ENCODE measurements around the gene WWOX. TPM values are rescaled to one million over a fixed set of nuclear protein-coding genes. Genes with fewer than 3 reads are reported as not detected.

The WWOX gene
- total and polyA plus RNA-seq, 2 of the 4 experiments (the other 2 are of a cell fraction): 2.7 to 5.4 TPM

- H2AK9ac ChIP-seq (replicated peaks; ENCODE audit: low read depth, low read length, poor library complexity): no peak overlapping the region
- no TSS peak for BruUV-seq (replicated peaks)
- H3K27me3 ChIP-seq (ENCODE audit: control insufficient read depth, insufficient read depth, low read length): no peaks in the 10 kb centered on the region
- no peak overlapping the region for H3K4me2 ChIP-seq (ENCODE audit: low read depth, low read length)
- TF ChIP-seq CTCF (conservative IDR thresholded peaks at IDR 0.05; ENCODE audit: low read depth, low read length): no peak
- TF ChIP-seq CHD1 (IDR thresholded peaks at IDR 0.05; ENCODE audit: low read depth, low read length): no peak
- no peak for TF ChIP-seq RCOR1 (IDR thresholded peaks at IDR 0.05; ENCODE audit: insufficient replicate concordance, low read length)
- TF ChIP-seq NFE2L2 (IDR thresholded peaks at IDR 0.05; ENCODE audit: low read depth, low read length): no peak
- TF ChIP-seq SMC3 (IDR thresholded peaks at IDR 0.05; ENCODE audit: low read depth, low read length): no peak
- no peak for TF ChIP-seq RAD21 (IDR thresholded peaks at IDR 0.05; ENCODE audit: low read length)
- TF ChIP-seq MAFK (IDR thresholded peaks at IDR 0.05; ENCODE audit: low read depth, low read length): no peak
- no peak overlapping the region for H3K23ac ChIP-seq (ENCODE audit: low read depth, low read length)
- 76% methylated on average over 3 of the region's 7 CpGs; no CpG with 5 or more reads in 1 of the 2 experiments for WGBS, 2 experiments (ENCODE audit: extremely low coverage in 2 of 2, insufficient read length in 1 of 2)
- H2BK15ac ChIP-seq (ENCODE audit: low read depth, low read length): no peak overlapping the region
- no peak overlapping the region for H3K4ac ChIP-seq (ENCODE audit: low read depth, low read length)
- H2AK5ac ChIP-seq (ENCODE audit: low read depth, low read length): no peak overlapping the region
- no peak overlapping the region for H3K4me3 ChIP-seq (ENCODE audit: insufficient read depth, low read depth, low read length)
- ChIA-PET CTCF (no interaction called here), POLR2A (ENCODE audit: unreplicated experiment) (no interaction called here)
- no peak overlapping the region for H2BK120ac ChIP-seq (ENCODE audit: low read depth, low read length)
- H3K9me3 ChIP-seq (ENCODE audit: control insufficient read depth, insufficient read depth, low read length): peaks cover 21% of the 10 kb centered on the region
- dilution Hi-C loops (cut with HindIII; ENCODE audit: low sequenced_read_pairs, unreplicated experiment): no loop called here
- H3K79me1 ChIP-seq (ENCODE audit: low read depth in 1 of 2, low read length in 2 of 2): no peaks in the 10 kb centered on the region
- no peak overlapping the region for H4K5ac ChIP-seq (ENCODE audit: low read depth, low read length)
- no peak overlapping the region for H2BK20ac ChIP-seq (ENCODE audit: low read depth, low read length)
- H3K9ac ChIP-seq (ENCODE audit: low read depth, low read length): no peak overlapping the region
- ATAC-seq (ENCODE audit: low read depth) (no peak), DNase-seq (no peak)
- no peaks in the 10 kb centered on the region for H3K36me3 ChIP-seq (ENCODE audit: control insufficient read depth, insufficient read depth, low read length)
- H4K91ac ChIP-seq (ENCODE audit: insufficient read depth, low read depth, low read length): no peak overlapping the region
- H3K14ac ChIP-seq (replicated peaks; ENCODE audit: low read depth, low read length): no peak overlapping the region
- H4K20me1 ChIP-seq (ENCODE audit: insufficient read depth, low read length): no peaks in the 10 kb centered on the region
- H3K18ac ChIP-seq (ENCODE audit: low read depth, low read length): no peak overlapping the region
- H4K8ac ChIP-seq (ENCODE audit: low read depth in 2 of 2, low read length in 2 of 2): no peak overlapping the region
- in situ Hi-C loops (cut with MboI; ENCODE audit: low sequenced_read_pairs): no loop called here
- H3K56ac ChIP-seq (ENCODE audit: extremely low read depth, insufficient read depth, low read length): no peak overlapping the region
- intact Hi-C loops (cut with micrococcal nuclease): no loop called here
- no peaks in the 10 kb centered on the region for H3K4me1 ChIP-seq (ENCODE audit: control insufficient read depth, insufficient read depth, low read length)
- no peaks in the 10 kb centered on the region for H3K9me1 ChIP-seq (ENCODE audit: insufficient read depth, low read length)
- no peak overlapping the region for H2BK5ac ChIP-seq (ENCODE audit: low read depth, low read length, poor library complexity, severe bottlenecking)
- no peak overlapping the region for H2AFZ ChIP-seq (replicated peaks; ENCODE audit: low read length, poor library complexity)
- no peak overlapping the region for H3K27ac ChIP-seq (ENCODE audit: insufficient read depth, low read length)
These were observed 967.1 kb downstream of the WWOX start for GRCh38 chr16:79066561-79066960.
